ENCODE results near the gene GSTT4. TPM values are rescaled to one million over a fixed set of nuclear protein-coding genes. Genes with fewer than 3 reads are reported as not detected.

The GSTT4 gene
- not detected in 2 replicates for total RNA-seq

DNA sequence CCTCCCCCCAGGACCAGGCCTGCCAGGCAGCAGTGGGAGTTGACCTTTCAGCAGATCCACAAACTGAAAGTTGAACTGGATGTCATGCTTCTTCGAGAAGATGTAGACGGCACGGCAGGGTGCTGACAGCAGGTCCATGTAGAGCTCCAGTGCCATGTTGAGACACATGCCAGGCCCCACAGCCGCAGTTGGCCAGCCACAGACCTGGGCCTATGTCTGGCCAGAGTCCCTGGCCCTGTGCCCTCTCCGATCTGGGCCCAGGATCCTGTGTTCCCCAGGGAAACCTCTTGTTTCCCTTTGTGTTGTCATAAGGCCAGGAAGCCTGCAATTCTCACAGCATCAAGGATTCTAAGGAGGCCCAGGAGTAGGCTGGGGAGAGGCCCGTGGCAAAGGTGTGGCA is at the start of gene GSTT4:
Gene GSTT4 (minus strand): TSS at position 253 of the 400 bp plus-strand sequence. CDS start 97 bp downstream, at position 156.

DNA sequence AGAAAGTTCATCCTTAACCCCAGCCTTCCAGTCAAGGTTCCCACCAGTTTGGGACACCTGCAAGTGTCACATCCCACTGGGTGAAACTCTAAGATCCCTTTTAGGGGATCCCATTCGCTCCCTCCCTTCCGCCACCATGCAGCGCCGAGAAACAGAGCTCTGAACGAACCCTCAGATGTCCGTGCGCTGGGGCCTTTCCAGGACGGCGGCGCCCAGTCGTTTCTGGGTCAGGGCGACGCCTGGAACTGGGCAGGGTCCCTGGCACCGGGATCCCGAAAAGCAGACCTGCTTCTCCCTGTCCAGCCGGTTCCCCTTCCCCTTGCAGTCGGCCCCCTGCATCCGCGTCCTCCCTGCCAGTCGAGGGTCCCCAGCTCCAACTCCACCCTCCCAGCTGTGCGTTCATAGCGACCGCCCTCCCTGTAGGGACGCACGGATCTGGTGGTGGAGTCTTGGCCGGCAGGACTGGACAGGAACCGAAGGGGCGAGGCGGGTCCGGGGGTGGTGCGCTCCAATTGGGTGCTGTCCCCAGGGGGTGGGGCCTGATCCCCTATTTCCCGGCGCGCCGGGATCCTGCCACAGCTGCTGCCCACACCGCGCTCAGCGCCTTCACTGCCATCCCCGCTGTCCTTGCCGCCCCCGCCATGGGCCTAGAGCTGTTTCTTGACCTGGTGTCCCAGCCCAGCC is 25.6 kb downstream of the GSTT4 start, which contains the start of gene GSTT2:
Gene GSTT2 (plus strand): TSS at position 578 of the 684 bp plus-strand sequence.

DNA sequence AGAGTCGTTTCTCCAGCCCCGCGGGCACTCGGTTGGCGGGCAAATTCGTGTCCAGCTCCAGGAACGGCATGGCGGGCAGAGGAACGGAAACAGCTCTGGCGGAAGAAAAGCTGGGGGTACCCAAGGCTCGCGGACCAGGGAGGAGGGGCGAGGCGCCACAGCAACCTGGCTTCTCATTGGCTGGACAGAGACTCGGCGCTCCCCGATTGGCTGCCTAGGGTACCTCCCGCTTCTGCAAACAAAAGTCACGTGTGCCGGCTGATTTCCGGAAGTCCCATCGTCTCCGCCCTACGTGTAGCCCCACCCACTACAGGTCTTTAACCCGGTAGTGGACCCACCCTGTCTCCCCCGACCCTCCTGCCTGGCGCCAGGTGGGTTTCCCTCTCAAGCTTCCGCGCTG is 30.9 kb downstream of the GSTT4 start, which contains the start of gene DDT:
Gene DDT (minus strand): TSS at position 97 of the 400 bp plus-strand sequence. CDS start 27 bp downstream, at position 70.

DNA sequence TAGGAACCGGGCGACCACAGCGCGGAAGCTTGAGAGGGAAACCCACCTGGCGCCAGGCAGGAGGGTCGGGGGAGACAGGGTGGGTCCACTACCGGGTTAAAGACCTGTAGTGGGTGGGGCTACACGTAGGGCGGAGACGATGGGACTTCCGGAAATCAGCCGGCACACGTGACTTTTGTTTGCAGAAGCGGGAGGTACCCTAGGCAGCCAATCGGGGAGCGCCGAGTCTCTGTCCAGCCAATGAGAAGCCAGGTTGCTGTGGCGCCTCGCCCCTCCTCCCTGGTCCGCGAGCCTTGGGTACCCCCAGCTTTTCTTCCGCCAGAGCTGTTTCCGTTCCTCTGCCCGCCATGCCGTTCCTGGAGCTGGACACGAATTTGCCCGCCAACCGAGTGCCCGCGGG is 38.7 kb downstream of the GSTT4 start, which contains the start of gene DDTL:
Gene DDTL (plus strand): TSS at position 321 of the 400 bp plus-strand sequence. CDS start 27 bp downstream, at position 348.

DNA sequence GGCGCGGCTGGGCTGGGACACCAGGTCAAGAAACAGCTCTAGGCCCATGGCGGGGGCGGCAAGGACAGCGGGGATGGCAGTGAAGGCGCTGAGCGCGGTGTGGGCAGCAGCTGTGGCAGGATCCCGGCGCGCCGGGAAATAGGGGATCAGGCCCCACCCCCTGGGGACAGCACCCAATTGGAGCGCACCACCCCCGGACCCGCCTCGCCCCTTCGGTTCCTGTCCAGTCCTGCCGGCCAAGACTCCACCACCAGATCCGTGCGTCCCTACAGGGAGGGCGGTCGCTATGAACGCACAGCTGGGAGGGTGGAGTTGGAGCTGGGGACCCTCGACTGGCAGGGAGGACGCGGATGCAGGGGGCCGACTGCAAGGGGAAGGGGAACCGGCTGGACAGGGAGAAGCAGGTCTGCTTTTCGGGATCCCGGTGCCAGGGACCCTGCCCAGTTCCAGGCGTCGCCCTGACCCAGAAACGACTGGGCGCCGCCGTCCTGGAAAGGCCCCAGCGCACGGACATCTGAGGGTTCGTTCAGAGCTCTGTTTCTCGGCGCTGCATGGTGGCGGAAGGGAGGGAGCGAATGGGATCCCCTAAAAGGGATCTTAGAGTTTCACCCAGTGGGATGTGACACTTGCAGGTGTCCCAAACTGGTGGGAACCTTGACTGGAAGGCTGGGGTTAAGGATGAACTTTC is 44.0 kb downstream of the GSTT4 start, which contains the start of gene GSTT2B:
Gene GSTT2B (minus strand): TSS at position 112 of the 688 bp plus-strand sequence. CDS start 64 bp downstream, at position 48.

Other genes starting within 250 kb of the GSTT4 start
- gene C22orf15, start 242.5 kb downstream of the GSTT4 start, total RNA-seq, result not detected in 2 replicates
- gene CHCHD10, start 237.5 kb downstream of the GSTT4 start, total RNA-seq, result 0.29 TPM in 1 of 2 replicates, not detected in the other
- gene MMP11, start 232.6 kb downstream of the GSTT4 start, total RNA-seq, result 6.2 and 8.5 TPM in 2 replicates
- 60.0 and 71.9 TPM in 2 replicates for gene SMARCB1, start 218.5 kb downstream of the GSTT4 start, total RNA-seq
- gene DERL3, start 166.4 kb downstream of the GSTT4 start, total RNA-seq, result 0.06 TPM in 1 of 2 replicates, not detected in the other
- 5.2 and 5.3 TPM in 2 replicates for gene SLC2A11, start 147.6 kb downstream of the GSTT4 start, total RNA-seq
- 800 and 820 TPM in 2 replicates for gene MIF, start 111.1 kb downstream of the GSTT4 start, total RNA-seq
- gene GSTT2B, start 44.3 kb downstream of the GSTT4 start, total RNA-seq, result 1.4 and 1.8 TPM in 2 replicates
- gene DDTL, start 38.6 kb downstream of the GSTT4 start, total RNA-seq, result 0.87 TPM in 1 of 2 replicates, not detected in the other
- 126 and 128 TPM in 2 replicates for gene DDT, start 31.0 kb downstream of the GSTT4 start, total RNA-seq
- not detected in 2 replicates for gene GSTT2, start 25.3 kb downstream of the GSTT4 start, total RNA-seq
- 24.9 and 25.3 TPM in 2 replicates for gene CABIN1, start 5.9 kb upstream of the GSTT4 start, total RNA-seq
- 43.9 and 50.7 TPM in 2 replicates for gene SUSD2, start 176.0 kb upstream of the GSTT4 start, total RNA-seq
- 216 and 255 TPM in 2 replicates for gene GGT5, start 239.6 kb upstream of the GSTT4 start, total RNA-seq